LNCaP clone FGC (cell line): Measurements from ENCODE around the gene MAGEB17.

ENCODE experiments used
- DNase-seq: peaks from one replicate; pipeline ENCODE4 v3.0.0-alpha.2; 2011; ENCODE audit warnings: low read depth
- H3K4me3 ChIP-seq: 2 replicates; pipeline ENCODE4 v1.5.1; 2011; ENCODE audit warnings: mild to moderate bottlenecking, low read depth, low read length, control low read depth
- TF ChIP-seq, protein P1 (sequence below): IDR thresholded peaks from 2 replicates; pipeline ENCODE4 v1.5.1; 2012; ENCODE audit warnings: mild to moderate bottlenecking; ENCODE audit not compliant: control insufficient read depth, insufficient read depth; ENCODE audit errors: extremely low read depth

MAGEB17 gene

DNA sequence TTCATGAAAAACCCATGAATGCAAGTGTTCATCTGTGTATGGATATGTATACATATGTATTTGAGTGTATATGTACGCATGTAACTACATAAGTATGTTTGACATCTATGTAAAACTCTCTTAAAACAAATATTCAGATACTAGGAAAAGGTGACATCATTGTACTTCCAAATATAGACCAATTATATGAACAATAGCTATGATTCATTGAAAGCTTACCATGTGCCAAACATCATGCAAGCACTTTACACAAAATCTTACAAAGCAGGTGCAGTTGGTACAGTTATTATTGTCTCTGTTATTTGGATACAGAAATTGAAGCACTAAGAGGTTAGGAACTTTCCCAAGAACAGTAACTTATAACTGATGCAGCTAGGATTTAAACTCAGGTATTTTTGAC lies 21.4 kb downstream of the MAGEB17 start:
- TF ChIP-seq, protein P1, sequence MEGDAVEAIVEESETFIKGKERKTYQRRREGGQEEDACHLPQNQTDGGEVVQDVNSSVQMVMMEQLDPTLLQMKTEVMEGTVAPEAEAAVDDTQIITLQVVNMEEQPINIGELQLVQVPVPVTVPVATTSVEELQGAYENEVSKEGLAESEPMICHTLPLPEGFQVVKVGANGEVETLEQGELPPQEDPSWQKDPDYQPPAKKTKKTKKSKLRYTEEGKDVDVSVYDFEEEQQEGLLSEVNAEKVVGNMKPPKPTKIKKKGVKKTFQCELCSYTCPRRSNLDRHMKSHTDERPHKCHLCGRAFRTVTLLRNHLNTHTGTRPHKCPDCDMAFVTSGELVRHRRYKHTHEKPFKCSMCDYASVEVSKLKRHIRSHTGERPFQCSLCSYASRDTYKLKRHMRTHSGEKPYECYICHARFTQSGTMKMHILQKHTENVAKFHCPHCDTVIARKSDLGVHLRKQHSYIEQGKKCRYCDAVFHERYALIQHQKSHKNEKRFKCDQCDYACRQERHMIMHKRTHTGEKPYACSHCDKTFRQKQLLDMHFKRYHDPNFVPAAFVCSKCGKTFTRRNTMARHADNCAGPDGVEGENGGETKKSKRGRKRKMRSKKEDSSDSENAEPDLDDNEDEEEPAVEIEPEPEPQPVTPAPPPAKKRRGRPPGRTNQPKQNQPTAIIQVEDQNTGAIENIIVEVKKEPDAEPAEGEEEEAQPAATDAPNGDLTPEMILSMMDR: no peak
- DNase-seq: no peak
- H3K4me3 ChIP-seq: no peak overlapping the region

DNA sequence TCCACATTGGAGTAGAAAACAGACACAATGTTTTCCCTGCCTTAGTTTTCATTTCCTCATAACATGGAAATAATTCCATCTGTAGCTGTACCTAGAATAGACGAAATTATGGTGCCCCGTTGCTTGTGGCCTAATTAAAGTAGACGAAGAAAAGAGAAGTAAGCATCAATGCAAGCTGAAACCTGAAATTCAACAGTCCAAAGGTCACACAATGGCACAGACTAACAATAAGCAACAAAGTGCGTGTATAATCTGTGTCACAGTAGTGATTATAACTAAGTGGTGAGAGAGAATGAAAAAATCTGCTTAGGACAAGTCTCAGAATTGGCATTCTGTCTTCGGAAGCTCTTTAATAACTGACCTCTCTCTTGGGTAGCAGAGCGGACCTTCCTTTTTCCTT lies 24.3 kb downstream of the MAGEB17 start:
- DNase-seq: no peak
- H3K4me3 ChIP-seq: no peak overlapping the region
- TF ChIP-seq, protein P1: no peak

DNA sequence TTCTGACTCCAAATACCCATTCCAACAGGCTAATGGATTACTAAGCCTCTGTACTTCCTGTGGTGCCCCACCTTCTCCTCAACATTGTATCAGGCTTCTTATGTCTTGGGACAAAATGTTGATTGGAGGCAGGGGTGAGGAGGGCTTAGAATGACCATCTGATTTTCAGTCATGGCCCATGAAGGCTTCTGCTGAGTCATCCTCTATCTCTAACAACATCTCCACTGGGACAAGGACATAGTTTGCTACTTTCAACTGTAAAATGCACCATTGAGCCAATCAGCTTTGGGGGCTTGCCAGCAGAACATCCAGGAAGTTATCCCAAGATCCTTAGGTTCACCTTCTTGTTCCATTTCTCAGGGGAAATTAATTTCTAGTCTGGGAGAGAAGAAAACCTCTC lies 29.5 kb downstream of the MAGEB17 start:
- DNase-seq: no peak
- TF ChIP-seq, protein P1: no peak
- H3K4me3 ChIP-seq: no peak overlapping the region

DNA sequence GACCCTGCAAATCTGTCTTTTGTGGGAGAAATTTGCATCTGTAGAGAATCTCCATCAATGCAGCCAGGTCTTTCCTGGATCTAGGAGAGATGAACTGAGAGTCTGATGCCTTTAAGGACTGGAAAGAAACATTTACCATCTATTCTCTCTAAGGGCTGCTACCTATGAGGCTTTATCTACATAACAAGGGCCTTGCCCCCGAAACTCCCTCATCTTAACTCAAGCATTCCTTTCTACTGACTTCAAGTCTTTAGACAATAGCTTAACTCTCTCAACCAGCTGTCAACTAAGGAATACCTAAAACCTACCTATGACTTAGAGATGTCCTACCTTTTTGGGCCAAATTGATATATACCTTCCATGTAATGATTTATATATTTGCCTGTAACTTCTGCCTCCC lies 32.1 kb downstream of the MAGEB17 start:
- no peak overlapping the region for H3K4me3 ChIP-seq
- no peak for DNase-seq
- TF ChIP-seq, protein P1: no peak

DNA sequence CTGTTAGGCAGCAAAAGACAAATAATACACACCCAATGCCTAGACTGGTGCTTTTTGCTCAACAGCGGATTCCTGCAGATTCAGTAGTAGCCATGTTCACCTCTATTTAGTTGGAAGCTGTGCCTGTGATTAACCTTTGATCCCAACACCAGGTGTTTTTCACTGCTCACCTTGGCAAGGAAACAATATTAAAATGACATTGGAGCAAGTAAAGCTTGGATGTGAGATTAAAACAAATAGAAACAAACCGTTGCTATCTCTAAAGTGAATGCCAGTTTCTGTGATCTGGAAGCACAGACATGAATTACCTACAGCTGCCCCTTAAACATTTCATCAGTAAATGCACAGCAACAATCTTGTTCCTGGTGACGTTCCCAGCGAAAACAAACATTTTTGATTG lies 35.7 kb downstream of the MAGEB17 start:
- H3K4me3 ChIP-seq: no peak overlapping the region
- DNase-seq: no peak
- TF ChIP-seq, protein P1: no peak

DNA sequence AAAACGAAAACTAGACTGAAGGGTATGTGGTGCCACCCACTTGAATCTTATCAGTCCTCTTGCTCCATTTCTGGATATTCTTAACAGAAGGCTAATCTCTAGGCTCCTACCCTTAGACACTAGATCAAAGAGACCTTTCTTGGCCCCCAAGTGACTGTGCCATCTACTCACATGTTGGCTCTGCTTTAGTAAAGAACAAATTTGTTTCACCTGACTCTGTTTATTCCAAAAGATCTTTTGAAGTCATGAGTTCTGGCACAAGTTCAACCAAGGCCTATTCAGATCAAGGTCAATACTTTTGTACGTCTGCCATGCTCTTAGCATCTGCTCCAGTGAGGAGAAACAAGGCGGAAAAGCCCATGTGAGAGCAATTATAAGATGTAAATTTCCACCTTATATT lies 37.3 kb downstream of the MAGEB17 start:
- TF ChIP-seq, protein P1: no peak
- H3K4me3 ChIP-seq: no peak overlapping the region
- DNase-seq: no peak

DNA sequence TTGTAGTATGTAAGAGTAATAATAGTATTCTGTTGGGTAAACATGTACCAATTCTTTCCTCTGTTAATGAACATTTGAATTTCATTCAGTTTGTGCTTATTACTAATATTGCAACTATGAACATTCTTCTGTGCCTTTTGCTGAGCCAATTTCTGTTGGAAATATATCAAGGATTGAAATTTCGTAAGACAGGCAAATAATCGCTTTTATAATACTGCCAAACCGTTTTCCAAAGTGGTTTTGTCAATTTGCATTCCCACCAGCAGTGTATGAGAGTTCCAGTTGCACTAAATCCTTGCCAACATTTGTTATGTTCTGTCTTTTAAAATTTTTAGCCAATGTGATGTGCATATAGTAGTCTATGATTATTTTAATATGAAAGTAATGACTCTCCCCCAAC lies 38.6 kb downstream of the MAGEB17 start:
- DNase-seq: no peak
- TF ChIP-seq, protein P1: no peak
- no peak overlapping the region for H3K4me3 ChIP-seq
